Central memory CD8-positive, alpha-beta T cell (primary cell): Measurements from ENCODE around the gene UBE2E2.

ENCODE experiments used
- ATAC-seq: fragments of 150-1000 bp; cut with Tn5 transposase; replicated peaks from 2 replicates; pipeline ENCODE4 v1.10.0; 2022; ENCODE audit warnings: mild to moderate bottlenecking, moderate FRiP score, moderate number of reproducible peaks; ENCODE audit not compliant: poor library complexity, severe bottlenecking; ENCODE audit errors: extremely low read depth
- DNase-seq, 2 donors: peaks; one replicate each; pipeline ENCODE4 v3.0.0; 2021; ENCODE audit warnings: low spot score in 2 of 2
- H3K27ac Mint-ChIP-seq: one replicate; pipeline ENCODE4 v1.8.0; 2022; ENCODE audit warnings: low read depth, mild to moderate bottlenecking, moderate library complexity, mixed read lengths
- H3K27me3 Mint-ChIP-seq: one replicate; pipeline ENCODE4 v1.8.0; 2022; ENCODE audit warnings: mixed read lengths
- H3K36me3 Mint-ChIP-seq: one replicate; pipeline ENCODE4 v1.8.0; 2022; ENCODE audit warnings: mild to moderate bottlenecking, moderate library complexity, mixed read lengths; ENCODE audit not compliant: insufficient read depth
- H3K4me1 Mint-ChIP-seq: one replicate; pipeline ENCODE4 v1.8.0; 2022; ENCODE audit warnings: mixed read lengths
- H3K4me3 Mint-ChIP-seq: one replicate; pipeline ENCODE4 v1.8.0; 2022; ENCODE audit warnings: mild to moderate bottlenecking, moderate library complexity, mixed read lengths
- H3K9me3 Mint-ChIP-seq: one replicate; pipeline ENCODE4 v1.8.0; 2022; ENCODE audit warnings: mixed read lengths

The UBE2E2 gene

DNA sequence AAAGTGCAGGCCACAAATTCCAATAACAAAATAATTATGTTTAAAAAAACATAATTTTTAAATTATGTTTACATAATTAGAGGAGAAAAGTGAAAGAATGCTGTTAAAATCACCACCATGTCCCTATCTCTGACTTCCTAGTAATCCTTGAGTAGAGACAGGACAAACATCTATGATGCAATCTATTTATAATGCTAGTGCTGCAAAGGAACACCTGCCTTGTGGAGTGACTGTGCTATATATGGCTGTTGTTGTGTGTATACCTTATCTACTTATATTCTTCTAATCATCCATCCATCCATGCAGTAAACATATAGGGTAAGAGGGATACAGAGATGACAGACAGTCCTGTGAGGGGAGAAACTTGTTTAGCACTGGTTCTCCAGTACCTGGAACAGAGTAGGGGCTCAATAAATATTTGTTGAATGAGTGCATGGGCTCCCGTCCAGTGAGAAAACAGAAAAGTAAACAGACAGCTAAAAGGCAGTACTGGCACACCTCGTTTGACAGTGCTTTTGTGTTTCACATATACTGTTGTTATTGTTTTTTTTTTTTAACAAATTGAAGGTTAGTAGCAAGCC lies 373.3 kb downstream of the UBE2E2 start:
- no peak overlapping the region for H3K27ac Mint-ChIP-seq
- H3K36me3 Mint-ChIP-seq = no peaks in the 10 kb centered on the region
- DNase-seq = no peak
- no peaks in the 10 kb centered on the region for H3K9me3 Mint-ChIP-seq
- no peaks in the 10 kb centered on the region for H3K4me1 Mint-ChIP-seq
- H3K27me3 Mint-ChIP-seq = peaks cover 33% of the 10 kb centered on the region
- no peak overlapping the region for H3K4me3 Mint-ChIP-seq
- ATAC-seq = no peak

DNA sequence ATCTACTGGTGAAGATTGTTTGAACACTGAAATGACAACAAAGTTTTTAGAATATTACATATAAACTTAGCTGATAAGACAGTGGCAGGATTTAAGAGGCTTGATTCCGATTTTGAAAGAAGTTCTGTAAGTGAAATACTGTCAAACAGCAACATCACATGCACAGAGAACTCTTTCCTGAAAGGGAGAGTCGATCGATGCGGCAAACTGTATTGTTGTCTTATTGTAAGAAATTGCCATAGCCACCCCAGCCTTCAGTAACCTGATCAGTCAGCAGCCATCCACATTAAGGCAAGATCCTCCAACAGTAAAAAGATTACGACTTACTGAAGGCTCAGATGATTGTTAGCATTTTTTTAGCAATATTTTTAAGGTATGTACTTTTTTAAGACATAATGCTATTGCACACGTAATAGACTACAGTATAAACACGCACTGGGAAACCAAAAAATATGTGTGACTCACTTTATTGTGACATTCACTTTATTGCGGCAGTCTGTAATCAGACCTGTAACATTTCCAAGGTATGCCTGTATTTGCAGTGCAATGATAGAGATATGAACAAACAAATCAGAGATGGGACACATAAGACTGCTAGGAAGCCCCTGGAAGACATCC lies 377.1 kb downstream of the UBE2E2 start:
- no peaks in the 10 kb centered on the region for H3K4me1 Mint-ChIP-seq
- H3K27me3 Mint-ChIP-seq = peaks cover 3% of the 10 kb centered on the region
- ATAC-seq (no peak), DNase-seq (no peak)
- H3K9me3 Mint-ChIP-seq = no peaks in the 10 kb centered on the region
- H3K27ac Mint-ChIP-seq = no peak overlapping the region
- no peak overlapping the region for H3K4me3 Mint-ChIP-seq
- no peaks in the 10 kb centered on the region for H3K36me3 Mint-ChIP-seq

DNA sequence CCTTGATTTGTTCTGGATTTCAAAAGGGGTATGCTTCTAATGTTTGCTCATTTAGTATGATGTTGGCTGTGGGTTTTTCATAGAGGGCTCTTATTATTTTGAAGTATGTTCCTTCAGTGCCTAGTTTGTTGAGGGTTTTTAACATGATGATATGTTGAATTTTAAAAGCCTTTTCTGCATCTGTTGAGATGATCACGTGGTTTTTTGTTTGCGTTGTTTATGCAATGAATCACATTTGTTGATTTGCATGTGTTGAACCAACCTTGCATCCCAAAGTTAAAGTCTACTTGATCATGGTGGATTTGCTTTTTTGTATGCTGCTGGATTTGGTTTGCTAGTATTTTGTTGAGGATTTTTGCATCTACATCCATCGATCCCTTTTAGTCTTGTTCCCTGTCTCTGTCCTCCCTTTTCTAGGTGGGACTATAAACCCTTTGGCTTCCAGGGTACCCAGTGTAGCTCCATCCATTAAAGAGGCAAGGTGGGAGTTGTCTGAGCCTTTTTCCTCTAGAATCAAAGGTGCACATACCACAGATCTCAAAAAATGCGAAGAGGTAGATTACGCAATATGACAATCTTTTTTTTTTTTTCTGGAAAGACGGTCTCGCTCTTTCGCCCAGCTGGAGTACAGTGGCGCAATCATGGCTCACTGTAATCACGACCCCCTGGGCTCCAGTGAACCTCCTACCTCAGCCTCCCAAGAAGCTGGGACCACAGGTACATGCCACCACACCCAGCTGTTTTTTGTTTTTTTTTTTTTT lies 381.0 kb downstream of the UBE2E2 start:
- H3K4me1 Mint-ChIP-seq = no peaks in the 10 kb centered on the region
- H3K27me3 Mint-ChIP-seq = peaks cover 8% of the 10 kb centered on the region
- DNase-seq (no peak), ATAC-seq (no peak)
- H3K36me3 Mint-ChIP-seq = no peaks in the 10 kb centered on the region
- H3K27ac Mint-ChIP-seq = no peak overlapping the region
- no peak overlapping the region for H3K4me3 Mint-ChIP-seq
- H3K9me3 Mint-ChIP-seq = no peaks in the 10 kb centered on the region

DNA sequence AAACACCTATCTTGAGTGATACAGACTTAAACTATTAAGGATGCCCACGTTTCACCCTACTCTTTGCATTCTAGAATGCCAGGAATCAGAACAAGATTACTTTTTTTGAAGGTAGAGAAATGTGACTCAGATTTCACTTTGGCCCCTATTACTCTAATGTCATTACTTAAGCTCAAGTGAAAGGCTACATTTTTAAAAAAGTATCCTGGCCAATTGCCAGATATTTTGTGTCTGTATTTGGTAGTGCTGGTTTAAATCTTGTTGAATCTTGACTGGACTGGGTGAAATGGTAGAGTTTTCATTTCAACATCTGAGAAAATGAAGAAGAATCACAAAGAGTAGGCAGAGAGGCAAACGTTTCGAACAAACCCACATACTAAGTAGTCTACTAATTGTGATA lies 384.4 kb downstream of the UBE2E2 start:
- no peak overlapping the region for H3K4me3 Mint-ChIP-seq
- no peaks in the 10 kb centered on the region for H3K4me1 Mint-ChIP-seq
- ATAC-seq = no peak
- no peak overlapping the region for H3K27ac Mint-ChIP-seq
- no peak for DNase-seq
- no peaks in the 10 kb centered on the region for H3K9me3 Mint-ChIP-seq
- peaks cover 25% of the 10 kb centered on the region for H3K27me3 Mint-ChIP-seq
- no peaks in the 10 kb centered on the region for H3K36me3 Mint-ChIP-seq

DNA sequence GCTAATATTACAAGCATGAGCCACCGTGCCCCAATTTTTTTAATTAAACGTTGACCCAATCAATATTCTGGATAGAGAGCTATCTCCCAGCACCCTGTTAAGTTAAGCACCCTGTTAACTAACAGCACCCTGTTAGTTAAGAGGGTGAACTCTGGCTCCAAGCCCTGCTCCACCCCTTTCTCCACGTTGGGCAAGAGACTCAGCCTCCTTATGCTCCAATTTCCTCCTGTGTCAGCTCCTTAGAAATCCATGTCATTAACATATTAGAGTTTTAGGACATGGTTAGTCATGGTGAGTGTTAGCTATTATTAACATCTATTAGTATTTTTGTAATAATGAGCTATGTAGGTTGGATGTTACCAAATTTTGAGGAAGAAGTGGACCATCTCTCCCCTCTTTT lies 385.4 kb downstream of the UBE2E2 start:
- DNase-seq = no peak
- H3K4me3 Mint-ChIP-seq = no peak overlapping the region
- no peaks in the 10 kb centered on the region for H3K4me1 Mint-ChIP-seq
- peaks cover 30% of the 10 kb centered on the region for H3K27me3 Mint-ChIP-seq
- no peaks in the 10 kb centered on the region for H3K9me3 Mint-ChIP-seq
- no peak overlapping the region for H3K27ac Mint-ChIP-seq
- no peak for ATAC-seq
- no peaks in the 10 kb centered on the region for H3K36me3 Mint-ChIP-seq

DNA sequence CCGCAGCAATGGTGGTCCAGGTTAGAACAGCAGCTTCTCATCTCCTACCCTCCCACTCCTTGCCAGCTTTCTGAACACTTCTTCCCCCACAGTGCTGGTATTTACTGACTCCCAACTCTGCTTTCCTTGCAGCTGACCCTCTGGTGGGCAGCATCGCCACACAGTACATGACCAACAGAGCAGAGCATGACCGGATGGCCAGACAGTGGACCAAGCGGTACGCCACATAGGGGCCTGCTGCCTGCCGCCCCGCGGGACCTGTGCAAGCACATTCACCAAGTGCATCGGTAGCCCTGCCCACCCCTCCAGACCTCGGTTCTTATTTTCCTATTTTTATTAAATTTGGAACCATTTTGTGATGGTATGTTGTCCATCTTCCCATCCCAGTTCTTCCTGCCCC lies 386.5 kb downstream of the UBE2E2 start:
- H3K4me3 Mint-ChIP-seq = no peak overlapping the region
- no peak overlapping the region for H3K27ac Mint-ChIP-seq
- peaks cover 30% of the 10 kb centered on the region for H3K27me3 Mint-ChIP-seq
- H3K9me3 Mint-ChIP-seq = no peaks in the 10 kb centered on the region
- DNase-seq = no peak
- H3K4me1 Mint-ChIP-seq = no peaks in the 10 kb centered on the region
- ATAC-seq = no peak
- H3K36me3 Mint-ChIP-seq = no peaks in the 10 kb centered on the region

DNA sequence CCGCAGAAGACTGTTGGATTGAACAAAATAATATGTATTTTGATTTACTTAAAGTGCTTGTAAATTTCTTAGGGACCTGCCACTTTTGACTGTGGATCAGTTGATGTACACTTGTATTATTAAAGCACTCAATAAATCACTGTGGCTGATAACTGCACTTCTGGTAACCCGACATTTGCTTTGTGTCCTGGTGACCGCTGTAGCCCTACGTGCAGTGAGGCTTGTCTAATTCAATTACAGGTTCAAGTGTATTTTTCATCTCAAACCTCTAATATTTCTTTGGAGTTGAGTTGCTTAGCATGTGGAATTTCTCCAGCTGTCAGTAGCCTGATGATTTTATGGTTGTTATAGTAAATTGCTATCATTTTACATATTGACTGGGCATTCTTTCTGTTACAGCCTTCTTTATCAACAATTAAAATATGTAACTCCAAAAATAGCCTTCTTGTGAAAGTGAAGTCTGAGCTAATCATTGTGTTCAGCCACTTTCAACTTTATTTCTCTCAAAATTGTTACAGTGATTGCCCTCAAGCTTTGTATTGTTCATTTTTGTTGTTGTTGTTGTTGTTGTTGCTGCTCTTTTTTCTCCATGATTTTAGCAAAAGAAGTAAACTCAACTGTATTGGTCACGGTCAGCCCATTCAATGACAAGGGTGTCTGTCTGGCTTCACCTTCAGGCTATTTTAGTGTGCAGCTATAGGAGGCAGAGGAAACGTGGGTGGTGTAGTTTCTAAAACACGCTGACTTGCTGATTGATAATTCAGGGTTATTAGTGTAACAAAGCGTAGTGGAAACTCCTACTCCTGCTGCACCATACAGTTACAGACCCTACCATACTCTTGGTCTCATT lies 387.5 kb downstream of the UBE2E2 start:
- no peak overlapping the region for H3K27ac Mint-ChIP-seq
- no peak overlapping the region for H3K4me3 Mint-ChIP-seq
- ATAC-seq = no peak
- H3K36me3 Mint-ChIP-seq = no peaks in the 10 kb centered on the region
- no peaks in the 10 kb centered on the region for H3K4me1 Mint-ChIP-seq
- DNase-seq = no peak
- H3K27me3 Mint-ChIP-seq = peaks cover 30% of the 10 kb centered on the region
- H3K9me3 Mint-ChIP-seq = no peaks in the 10 kb centered on the region

DNA sequence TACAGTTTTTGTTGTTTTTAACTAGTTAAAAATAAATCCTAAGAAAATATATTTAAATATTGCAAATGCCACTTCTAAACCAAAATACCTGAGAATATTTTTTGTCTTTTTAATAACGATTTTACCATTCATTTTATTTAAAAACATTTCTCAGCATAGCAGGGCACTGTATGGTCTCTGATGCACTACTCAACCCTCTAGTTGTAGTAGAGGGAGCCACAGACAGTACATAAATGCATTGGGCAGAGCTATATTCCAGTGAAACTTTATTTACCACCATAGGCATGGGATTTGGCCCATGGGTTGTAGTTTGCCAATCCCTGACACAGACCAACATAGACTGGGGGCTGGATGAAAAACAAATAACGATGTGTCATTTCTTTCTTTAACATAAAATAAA lies 388.2 kb downstream of the UBE2E2 start:
- peaks cover 33% of the 10 kb centered on the region for H3K27me3 Mint-ChIP-seq
- H3K9me3 Mint-ChIP-seq = peaks cover 2% of the 10 kb centered on the region
- H3K4me3 Mint-ChIP-seq = no peak overlapping the region
- H3K36me3 Mint-ChIP-seq = no peaks in the 10 kb centered on the region
- ATAC-seq = no peak
- H3K4me1 Mint-ChIP-seq = no peaks in the 10 kb centered on the region
- no peak overlapping the region for H3K27ac Mint-ChIP-seq
- DNase-seq = no peak

DNA sequence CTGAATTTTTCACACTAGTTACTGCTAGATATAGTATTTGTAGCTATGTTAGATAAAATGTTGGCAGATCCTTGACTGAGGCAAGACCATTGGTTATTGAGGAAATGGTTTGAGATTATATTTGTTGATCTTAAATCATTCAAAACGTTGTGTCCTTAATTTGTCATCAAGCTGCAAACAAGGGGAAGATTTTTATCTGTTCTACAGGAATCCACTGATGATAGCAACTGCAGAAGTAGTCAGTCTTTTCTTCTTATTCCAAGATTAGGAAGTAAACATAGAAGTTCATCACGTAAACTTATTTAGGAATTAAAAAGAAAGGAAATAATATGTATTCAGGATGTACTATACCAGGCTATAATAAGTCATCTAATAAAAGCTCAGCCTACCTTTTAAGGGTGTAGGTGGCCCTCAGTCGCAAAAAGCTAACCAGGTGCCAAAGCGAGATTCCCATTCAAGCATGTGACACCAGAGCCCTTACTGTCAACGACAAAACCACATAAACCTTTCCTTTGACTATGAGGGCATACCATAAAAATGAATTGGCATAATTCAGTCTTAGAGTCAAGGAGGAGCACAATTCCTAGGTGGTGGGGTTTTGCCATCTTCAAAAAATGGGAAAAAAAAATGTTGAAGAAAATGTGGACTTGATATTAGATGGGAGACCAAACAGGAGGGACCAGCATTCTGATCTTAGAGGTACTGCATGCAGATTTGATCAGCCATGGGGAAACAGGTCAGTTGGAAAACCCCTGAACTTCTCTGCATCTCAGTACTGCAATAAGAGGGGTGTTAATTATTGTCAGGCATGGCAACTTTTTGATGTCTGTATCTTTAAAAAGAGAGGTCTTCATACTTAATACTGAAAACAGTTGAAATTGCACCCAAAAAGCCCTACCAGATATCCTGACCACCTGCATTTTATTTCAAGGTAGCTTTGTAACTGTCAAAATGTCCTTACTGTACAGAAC lies 390.1 kb downstream of the UBE2E2 start:
- no peak overlapping the region for H3K27ac Mint-ChIP-seq

DNA sequence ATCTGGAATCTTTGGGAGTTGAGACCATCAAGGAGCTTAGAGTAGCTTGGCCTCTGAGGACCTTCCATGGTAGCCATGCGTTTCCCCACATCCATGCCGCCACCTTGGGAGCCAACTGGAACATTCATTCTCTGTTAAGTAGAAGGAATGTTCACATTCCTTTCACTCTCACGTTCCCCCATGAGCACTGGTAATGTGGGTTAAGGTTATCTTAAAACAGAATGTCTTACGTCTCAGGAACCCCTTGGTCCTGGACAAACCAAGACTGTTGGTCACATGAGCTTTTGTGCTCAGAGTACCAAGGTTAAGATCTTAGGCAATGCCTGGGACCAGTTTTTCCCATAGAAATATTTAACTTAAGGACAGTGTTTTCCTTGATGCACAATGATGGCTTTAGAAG lies 390.9 kb downstream of the UBE2E2 start:
- ATAC-seq (no peak), DNase-seq (no peak)
- Mint-ChIP-seq H3K36me3 (no peaks in the 10 kb centered on the region), H3K27me3 (peaks cover 31% of the 10 kb centered on the region), H3K9me3 (peaks cover 6% of the 10 kb centered on the region), H3K4me1 (no peaks in the 10 kb centered on the region), H3K27ac (no peak overlapping the region), H3K4me3 (no peak overlapping the region)

More for the DNA sequence above, 390.1 kb downstream of the UBE2E2 start:
- DNase-seq = no peak
- no peaks in the 10 kb centered on the region for H3K36me3 Mint-ChIP-seq
- H3K4me1 Mint-ChIP-seq = no peaks in the 10 kb centered on the region
- peaks cover 6% of the 10 kb centered on the region for H3K9me3 Mint-ChIP-seq
- ATAC-seq = no peak
- no peak overlapping the region for H3K4me3 Mint-ChIP-seq
- H3K27me3 Mint-ChIP-seq = peaks cover 38% of the 10 kb centered on the region

DNA sequence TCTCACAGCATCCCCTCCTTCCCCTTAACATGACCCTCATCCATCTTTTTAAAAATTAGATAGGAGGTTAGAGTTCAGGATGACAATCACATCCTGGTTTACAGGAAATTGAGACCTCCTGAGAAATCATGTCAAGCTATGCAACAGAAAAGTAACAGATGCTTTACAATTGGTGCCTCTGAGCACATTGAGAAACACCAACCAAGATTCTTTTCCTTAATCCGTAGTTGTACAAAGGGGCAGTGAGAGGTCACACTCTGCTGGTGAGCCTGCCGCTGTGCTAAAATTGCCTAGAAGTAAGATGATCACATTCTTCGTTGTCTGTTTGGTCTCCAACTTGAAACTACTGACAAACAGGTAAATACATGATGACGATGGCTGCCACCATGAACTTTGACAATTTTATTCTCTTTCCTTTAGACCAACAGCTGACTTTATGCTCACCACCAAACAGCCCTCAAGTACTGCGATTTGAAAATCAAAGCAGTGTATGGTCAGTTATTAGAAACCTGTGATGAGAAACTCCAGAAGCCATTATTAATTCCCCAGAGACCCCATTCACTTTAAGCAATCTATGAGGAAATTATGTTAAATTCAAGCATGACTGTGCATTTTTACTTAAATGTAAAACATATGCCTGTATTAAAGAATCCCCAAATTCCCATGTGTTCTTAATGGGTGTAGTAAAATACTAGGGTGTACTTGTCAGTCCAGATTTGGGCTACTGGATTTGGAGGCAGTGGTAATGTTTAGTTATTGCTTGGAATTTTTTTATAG lies 392.0 kb downstream of the UBE2E2 start:
- DNase-seq (no peak), ATAC-seq (no peak)
- no peaks in the 10 kb centered on the region for H3K36me3 Mint-ChIP-seq
- no peak overlapping the region for H3K4me3 Mint-ChIP-seq
- no peak overlapping the region for H3K27ac Mint-ChIP-seq
- peaks cover 6% of the 10 kb centered on the region for H3K9me3 Mint-ChIP-seq
- peaks cover 20% of the 10 kb centered on the region for H3K27me3 Mint-ChIP-seq
- no peaks in the 10 kb centered on the region for H3K4me1 Mint-ChIP-seq
